ENCODE data around the gene SLC4A11. TPM values are rescaled to one million over a fixed set of nuclear protein-coding genes. Genes with fewer than 3 reads are reported as not detected.
"Not testable (repeated sequence)": the region's sequence is repeated elsewhere in the genome, so short reads cannot be mapped to it uniquely, and the experiment has no call there.

SLC4A11 gene
- total RNA-seq, 1 donor from 2014 or later, result 6.9 TPM

DNA sequence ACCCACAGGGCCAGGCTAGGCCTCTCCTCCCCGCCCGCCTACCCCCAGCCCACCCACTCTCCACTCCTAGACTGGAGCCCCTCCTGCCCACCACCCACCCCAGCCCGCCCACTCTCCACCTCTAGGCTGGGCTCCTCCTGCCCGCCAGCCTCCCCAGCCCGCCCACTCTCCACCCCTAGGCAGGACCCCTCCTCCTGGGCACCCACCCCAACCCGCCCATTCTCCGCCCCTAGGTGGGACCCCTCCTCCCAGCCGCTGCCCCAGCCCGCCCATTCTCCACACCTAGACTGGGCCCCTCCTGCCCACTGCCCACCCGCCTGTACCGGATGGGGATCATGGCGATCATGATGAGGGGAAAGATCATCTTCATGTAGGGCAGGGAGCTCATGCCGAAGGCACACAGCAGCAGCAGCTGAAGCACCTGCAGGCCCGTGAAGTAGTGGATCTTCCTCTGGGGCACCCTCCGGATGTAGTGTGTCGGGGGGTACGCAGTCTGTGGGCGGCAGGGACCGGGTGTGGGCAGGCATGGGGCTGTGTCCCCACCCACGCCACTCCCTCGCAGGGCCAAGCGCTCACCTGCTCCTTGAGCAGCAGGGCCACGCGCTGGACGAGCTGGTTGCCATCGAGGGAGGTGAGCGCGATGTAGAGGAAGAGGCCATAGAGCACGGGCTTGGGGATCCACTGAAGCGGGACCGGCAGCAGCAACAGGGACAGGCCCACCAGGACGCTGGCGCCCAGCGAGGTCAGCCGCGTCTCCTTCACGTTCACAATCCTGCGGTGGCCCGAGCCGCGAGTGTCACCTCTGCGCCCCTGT, 10.8 kb downstream of the SLC4A11 start:
- DNase-seq (ENCODE audit: low read depth in 2 of 2), result no peak

DNA sequence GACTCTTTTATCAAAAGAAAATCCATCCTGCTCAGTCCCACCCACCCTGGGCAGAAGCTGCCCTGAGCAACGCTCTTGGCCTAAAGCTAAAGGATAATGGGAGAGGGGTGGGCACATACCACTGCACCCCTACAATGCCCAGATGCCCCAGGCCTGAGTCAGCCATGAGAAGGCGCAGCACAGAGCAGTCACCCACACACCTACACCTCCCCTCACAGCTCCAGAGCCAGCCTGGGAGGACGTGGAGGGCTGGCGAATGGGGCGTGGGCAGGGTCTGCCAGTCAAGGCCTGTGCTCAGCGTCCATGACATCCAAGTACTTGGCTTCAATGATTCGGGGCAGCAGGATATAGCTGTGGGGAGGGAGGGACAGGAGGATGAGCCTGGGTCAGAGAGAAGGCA, 11.5 kb downstream of the SLC4A11 start:
- no peak for DNase-seq (ENCODE audit: low read depth in 2 of 2)

DNA sequence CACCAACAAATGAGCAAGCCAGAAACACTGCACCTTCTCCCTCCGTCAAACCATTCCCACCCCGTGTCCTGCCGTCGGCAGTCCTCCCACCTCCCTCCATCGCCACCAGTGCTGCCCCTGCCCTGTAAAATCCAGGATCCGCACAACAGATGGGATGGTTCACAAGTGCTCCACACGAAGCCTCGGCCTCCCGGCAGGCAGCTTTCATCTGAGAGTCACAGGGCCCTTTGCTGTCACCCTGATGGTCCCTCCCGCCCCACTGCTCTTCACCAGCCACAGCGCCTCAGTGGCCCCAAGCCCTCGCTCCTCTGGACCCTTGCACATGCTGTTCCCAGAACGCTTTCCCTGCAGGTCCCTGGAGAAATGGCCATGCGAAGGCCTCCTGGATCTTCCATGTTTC, 12.1 kb downstream of the SLC4A11 start:
- no peak for DNase-seq (ENCODE audit: low read depth in 2 of 2)

DNA sequence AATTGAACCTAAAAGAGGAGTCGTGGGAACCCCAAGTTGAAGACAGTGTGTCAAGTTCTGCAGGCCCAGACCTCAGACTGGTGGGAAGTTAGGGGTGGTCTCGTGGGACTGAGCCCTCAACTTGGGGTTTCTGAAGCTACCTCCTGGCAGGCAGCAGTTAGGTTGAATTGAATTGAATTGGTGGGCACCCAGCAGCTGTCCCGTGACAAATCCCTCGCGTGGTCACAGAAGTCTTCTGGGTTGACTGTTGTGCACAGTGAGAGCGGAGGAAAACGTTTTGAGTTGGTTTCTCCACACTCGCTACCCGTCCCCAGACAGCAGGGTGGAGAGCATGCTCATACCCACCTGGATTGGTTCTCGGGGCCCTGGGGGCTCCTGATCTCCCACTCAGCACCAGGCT, 12.9 kb downstream of the SLC4A11 start:
- no peak for DNase-seq (ENCODE audit: low read depth in 2 of 2)

DNA sequence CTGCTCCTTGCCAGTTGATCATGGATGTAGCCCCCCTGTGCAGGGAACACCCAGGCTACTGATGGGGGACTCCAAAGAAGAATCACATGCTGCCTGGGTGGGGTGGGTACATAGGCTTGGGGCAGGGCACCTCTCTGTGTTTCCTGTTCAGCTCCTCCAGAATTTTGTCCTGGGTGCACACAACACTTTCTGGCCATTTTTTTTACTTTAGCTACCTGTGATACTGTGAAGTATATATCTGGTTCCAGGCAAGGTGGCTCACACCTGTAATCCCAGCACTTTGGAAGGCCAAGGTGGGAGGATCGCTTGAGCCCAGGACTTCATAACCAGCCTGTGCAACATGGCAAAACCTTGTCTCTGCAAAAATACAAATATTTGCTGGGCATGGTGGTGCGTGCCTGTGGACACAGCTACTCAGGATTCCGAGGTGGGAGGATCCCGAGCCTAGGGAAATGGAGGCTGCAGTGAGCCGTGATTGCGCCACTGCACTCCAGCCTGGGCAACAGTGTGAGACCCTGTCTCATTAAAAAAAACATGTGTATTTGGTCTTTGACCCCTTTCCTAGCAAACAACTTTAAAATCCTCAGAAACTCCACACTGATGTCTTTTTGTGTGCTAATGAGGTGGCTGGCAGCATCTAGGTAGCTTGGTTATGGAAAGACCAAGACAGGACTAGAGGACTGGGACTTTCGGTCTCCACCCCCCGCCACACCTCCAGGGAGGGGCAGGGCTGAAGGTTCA, 14.1 kb downstream of the SLC4A11 start:
- DNase-seq (ENCODE audit: low read depth in 2 of 2), result no peak

DNA sequence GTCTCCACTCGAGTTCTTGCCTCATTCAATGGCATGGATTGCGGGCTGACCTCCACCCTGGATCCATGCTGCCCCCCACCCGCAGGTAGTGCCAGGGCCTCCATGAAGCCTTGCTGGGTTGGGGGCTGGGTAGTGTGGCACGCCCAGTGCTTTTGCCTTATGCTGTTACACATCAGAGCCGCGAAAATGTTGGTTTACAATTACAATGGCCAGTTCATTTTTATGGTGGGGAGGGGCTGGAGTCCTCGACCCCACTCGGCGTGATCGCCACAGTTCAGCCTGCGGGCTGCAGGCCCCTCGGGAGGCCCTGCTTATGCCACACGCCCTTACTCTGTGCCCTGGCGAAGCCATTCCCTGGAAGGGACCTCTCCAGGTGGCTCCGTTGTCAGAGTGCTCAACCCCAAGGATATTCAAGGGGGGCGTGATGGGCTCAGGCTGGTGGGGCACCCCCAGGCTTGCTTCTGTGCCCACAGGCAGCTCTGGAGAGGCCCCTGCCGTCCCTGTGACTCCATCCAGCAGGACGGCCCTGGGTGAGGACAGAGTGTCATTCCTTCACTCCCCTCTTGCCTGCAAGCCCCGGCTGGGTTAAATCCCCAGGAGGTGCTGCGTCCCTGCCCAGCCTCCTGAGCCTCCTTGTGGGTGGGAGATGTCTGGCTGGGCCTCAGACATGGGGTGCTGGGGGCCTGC, 14.9 kb downstream of the SLC4A11 start:
- DNase-seq (ENCODE audit: low read depth in 2 of 2), result no peak

DNA sequence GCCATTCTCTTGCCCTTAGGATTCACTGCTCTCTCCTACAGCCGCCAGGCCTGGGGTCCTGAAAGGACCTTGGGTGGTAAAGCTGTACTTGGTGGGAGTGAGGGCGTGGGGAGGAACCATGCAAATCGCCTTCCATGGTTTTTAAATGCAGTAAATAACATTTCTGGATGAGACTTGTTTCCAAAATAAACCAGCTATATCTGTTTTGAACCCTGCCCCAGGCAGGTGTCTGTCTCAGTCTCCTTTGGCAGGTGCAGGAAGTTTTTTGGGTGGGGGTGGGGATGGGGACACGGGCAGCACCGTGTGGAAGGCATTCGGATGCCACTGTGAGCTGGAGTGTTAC, 15.4 kb downstream of the SLC4A11 start:
- no peak for DNase-seq (ENCODE audit: low read depth in 2 of 2)

DNA sequence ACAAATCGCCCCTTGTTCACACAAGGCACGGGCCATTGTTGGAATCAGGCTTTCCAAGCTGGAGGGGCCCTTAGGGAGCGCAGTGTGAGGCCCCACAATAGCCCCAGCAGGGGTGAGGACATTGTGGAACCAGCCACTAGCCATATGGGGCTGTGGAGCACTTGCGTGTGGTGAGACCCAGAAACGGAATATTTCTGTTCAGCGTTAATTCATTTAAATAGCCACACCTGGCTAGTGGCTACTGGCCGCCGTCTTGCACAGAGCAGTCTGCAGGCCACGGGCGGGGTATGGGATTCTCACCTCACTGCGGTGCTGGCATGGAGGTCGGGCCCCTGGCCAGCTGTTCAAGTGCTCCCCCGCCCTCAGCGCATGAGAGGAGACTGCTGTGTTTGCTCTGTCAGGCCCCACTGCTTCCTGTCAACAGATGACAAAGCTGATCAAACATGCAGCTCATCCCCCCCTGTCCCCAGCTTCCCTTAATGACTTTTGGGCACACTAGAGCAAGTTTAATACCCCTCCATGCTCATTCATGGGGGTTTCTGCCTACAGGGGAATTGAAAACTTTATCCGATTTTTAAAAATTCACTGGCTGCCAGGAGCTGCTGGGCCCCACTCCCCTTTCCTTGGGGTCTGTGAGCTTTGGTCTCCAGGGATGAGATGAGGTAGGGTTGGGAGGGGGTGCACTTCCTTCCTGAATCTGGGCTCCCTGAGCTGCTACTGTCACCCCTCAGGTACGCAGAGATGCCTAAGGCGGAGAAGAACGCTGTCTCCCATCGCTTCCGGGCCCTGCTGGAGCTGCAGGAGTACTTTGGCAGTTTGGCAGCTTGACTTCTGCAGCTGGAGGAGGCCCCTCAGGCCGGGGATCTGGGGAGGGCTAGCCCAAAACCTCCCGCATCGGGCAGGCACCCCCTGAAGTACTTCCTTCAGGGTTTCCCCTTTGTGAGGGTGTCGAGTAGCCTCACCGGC, 16.1 kb downstream of the SLC4A11 start:
- peak; percentile 68 to 72 for DNase-seq (ENCODE audit: low read depth in 2 of 2)

DNA sequence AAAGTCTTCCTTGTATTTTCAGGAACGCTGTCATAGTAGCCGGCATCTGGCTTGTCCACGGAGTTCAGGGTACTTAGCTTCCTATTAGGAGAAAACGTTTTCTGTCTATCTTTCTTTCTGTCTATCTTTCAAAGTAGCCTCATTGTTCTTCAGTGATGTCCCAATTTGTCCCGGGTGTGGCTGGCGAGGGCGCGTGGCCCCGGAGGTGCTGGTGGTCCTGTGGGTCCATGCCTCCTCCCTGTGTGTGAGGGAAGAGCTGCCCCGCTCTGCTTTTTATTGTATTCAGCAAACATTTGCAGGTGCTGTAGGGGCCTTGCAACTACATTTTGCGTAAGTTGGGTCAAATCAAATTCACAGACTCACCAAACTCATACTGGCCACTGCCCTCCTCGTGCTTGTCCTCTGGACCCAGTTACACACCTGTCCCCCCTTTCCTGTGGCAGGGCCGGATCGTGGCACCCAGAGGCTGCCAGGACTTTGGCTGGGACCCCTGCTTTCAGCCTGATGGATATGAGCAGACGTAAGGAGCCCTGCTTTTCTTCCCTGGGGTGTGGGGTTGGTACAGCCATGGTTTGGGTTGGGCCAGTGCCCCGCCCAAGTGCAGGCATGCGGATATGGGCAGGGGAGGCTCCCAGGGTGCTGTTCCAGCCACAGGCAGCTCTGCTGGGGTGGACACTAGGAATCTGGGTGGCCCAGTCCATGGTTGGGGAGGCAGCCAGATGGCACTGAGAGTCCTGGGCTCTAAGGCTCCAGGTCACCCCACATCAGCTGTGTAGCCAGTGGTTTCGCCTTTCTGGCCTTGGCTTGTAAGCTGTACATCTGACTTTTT, 17.4 kb downstream of the SLC4A11 start:
- DNase-seq (ENCODE audit: low read depth in 2 of 2), result no peak

DNA sequence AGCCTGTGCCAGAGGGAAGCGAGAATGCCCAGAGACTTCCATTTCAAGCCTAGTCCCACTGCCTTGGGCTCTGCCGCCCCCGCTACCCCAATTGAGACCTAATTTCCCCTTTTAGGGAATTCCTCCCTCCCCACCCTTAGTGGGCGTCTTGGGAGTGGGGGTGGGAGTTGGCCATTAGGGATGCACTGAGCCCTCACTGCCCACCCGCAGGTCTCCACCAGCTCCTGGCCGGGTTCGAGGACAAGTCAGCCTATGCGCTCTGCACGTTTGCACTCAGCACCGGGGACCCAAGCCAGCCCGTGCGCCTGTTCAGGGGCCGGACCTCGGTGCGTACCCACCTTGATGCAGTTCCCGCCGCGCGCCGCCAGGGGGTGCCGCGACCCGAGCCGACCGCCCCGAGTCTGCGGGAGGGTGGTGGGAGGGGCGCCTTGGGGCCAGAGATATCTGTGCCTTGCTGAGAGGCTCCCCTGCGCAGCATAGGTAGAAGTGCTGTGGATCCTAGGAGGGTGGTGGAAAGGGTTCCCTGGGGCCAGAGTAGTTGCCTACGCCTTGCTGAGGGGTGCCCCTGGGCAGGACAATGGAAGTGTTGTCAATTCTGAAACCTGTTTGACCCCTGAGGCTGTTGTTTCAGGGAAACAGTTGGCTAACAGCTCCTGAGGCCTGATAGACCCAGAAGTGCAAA, 20.5 kb downstream of the SLC4A11 start:
- peak in 1 of 2 donors; percentile 51 for DNase-seq (ENCODE audit: low read depth in 2 of 2)

DNA sequence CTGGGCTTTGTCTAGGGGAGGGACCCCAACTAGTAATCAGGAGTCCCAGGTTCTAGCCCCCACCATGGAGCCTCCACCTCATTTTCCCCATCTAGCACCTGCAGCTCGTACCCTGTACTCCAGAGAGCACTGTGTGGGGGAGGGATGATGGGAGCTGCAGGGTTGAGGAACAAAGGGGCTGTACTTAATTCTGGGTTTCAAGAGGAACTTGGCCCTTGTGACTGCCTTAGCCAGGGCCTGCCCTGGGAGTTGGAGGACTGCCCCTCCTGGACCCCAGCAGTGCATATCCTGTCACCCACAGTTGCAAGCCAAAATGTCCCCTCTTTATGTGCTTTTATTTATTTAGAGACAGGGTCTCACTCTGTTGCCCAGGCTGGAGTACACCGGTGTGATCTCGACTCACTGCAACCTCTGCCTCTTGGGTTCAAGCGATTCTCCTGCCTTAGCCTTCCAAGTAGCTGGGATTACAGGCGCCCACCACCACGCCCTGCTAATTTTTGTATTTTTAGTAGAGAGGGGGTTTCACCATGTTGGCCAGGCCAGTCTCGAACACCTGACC, 23.6 kb downstream of the SLC4A11 start:
- not testable (repeated sequence) for DNase-seq (ENCODE audit: low read depth in 2 of 2)

DNA sequence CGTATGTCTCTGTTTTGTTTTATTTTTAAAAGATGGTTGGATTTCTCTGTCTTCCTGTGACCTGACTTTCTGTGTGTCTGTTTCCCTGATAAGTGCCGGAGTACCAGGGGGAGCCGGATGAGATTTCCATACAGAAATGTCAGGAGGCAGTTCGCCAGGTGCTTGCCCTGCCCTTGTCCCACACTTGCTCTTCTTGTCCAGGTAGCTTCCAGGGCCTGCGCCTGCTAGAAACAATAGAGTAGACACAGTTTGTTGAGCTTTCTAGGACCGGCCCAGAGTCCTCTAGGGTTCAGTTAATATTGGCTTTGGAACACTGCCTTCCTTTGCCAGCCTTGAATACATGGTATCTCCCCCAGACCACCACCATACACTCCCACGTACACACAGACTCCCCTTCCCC, 25.8 kb downstream of the SLC4A11 start:
- no peak for DNase-seq (ENCODE audit: low read depth in 2 of 2)

DNA sequence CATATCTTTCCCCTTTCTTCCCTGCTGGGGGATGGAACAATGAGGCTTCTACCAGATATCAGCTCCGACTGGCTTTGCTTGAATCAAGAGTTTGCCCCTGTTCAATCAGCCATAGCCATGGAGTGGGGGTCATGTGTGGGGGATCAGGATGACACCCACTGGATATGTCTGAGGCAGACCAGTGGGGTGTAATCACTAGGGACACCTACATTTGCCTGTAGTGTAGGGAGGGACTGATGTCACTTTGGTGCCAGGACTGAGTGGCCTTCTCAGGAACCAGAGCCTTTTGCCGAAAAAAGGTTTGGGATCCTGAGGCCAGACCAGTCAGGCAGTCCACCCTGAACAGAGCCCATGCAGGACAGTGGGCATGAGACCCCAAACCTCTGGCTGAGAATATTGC, 28.6 kb downstream of the SLC4A11 start:
- DNase-seq (ENCODE audit: low read depth in 2 of 2), result no peak

DNA sequence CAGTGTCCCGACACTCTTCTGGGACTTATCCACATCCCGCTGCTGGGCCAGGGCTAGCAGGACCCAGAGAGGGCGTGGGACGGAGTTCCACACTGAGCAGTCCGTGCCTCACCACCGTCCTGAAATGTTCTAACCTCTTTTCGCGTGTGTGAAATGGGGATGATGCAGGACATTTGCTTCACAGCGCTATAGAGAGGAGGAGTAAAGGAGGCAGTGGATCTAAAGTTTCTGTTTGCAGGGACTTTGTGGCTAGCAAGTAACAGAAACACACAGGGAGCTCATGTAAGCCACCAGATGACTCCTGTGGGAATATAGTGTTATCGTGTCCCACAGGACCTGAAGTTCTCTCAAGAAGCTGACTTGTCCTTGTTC, 29.1 kb downstream of the SLC4A11 start:
- DNase-seq (ENCODE audit: low read depth in 2 of 2), result peak in 1 of 2 donors; percentile 20

DNA sequence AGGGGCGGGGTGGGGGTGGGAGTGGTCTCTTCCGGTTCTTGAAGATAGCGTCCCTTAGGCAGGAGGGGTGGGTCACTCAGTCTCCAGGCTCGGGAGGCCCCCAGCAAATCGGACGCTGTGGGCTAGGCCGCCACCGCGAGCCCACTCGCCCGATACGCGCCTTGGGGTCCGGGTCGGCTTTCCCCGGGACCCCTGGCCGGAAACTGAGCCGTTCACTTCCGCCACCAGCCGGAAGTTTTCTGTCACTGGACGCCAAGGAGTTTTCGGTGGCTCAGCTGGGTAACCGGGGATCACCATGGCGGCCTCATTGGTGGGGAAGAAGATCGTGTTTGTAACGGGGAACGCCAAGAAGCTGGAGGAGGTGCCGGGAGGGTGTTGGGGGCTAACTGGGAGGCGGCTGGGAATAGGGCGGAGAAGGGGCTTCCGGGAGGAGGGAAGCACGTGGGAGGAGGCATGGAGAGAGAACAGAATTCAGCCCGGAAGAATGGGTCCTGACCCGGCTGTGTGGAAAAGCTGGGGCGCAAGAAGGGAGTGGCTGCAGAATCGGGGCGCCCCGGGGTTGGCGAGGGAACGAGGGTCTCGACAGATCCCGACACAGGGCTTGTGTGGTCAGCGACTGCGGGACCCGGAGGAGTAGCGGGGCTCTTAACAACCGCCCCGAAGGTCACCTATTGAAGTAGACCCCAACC, 29.6 kb downstream of the SLC4A11 start, which contains the start of gene ITPA:
Gene ITPA, plus strand, starts transcription at position 242 of the 689 bp plus-strand sequence. Its CDS starts 54 bp downstream, at position 296.
- peak in 1 of 2 donors; percentile 42 for DNase-seq (ENCODE audit: low read depth in 2 of 2)

DNA sequence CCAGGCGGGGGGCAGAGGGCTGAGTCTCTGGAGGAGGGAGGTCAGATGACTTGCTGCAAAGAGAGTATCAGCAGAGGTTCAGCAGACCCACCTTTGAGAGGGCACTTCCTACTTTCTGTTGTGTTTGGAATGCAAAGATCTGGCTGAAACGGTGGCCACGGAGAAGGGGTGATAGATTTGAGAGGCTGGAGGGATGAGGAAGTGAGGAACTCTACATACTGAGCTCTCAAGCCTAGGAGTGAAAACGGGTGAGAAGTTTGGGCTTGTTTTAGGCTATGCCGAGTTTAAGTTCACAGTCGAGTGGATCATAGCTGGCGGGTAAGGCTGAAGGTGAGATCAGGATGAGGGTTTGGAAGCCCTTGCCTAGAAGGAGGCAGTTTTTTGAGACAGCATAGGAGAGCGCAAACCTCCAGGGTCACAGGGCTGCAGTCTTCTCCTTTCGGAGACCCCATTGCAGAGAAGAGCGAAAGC, 30.2 kb downstream of the SLC4A11 start:
- DNase-seq (ENCODE audit: low read depth in 2 of 2), result peak in 1 of 2 donors; percentile 14

DNA sequence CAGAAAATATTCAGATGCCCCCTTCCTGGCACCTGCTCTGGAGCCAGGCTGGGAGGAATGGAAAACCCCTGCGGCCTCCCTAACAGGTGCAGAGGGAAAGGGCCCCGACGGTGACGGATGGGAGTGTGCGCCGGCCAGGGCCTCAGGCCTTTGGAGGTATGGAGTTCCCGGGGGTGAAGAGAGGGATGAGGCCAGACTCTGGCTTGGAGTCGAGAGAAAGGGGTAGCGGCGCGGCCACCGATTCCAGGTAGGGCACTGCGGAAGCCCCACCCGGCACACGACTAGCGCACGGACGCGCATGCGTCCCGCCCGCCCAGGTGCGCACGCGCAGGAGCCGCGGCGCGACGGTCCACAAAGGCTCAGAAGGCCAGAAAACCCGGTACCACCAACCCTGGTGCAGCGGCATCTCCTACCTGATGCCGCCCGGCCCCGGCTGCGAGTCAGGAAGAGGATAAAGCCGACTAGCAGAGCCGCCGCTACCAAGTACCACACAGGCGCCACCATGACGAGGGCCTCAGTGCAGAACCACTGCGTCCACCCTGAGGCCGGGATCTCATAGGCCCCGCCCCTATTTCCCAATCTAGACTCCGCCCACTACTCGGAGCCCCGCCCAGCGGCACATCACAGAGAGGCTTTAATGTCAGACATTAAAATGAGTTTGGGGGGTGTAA, 34.7 kb downstream of the SLC4A11 start, which contains the start of gene DDRGK1:
Gene DDRGK1, minus strand, starts transcription at position 559 of the 671 bp plus-strand sequence. Its CDS starts 55 bp downstream, at position 504.
- DNase-seq (ENCODE audit: low read depth in 2 of 2), result peak; percentile 46 to 80

Measured in dermis microvascular lymphatic vessel endothelial cell (primary cell).